Measurements from ENCODE around the gene FARSB. TPM values are rescaled to one million over a fixed set of nuclear protein-coding genes. Genes with fewer than 3 reads are reported as not detected.

The FARSB gene
- total RNA-seq, 3 donors from 2014 or later (not counting 1 experiment from before 2014, with no cell fraction given), result 8.6 to 10.7 (median 9.7) TPM

DNA sequence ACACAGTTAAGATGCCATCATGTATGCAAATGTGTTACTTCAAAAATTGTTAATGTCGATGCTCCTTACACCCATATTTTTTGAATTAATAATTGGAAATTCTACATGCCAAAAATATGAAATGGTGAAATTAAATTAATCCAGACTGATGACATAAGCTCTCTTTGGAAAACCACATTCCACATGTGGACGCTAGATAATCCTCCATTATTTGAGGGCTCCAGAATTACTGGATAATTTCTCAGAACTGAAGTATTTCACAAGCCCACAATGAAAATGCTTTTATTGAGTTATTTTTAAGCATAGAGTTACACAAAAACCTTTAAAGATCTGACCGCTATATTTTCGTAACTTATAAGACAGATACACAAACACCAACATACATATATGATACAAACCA, 47.8 kb downstream of the FARSB start:
- DNase-seq (no peak), ATAC-seq (no peak)
- peaks cover 31% of the 10 kb centered on the region for H3K36me3 ChIP-seq (ENCODE audit: control insufficient read depth, insufficient read depth, low read length)
- H3K27ac Mint-ChIP-seq, result no peak overlapping the region
- peaks cover 6% of the 10 kb centered on the region for H3K36me3 Mint-ChIP-seq
- H3K4me3 Mint-ChIP-seq, result no peak overlapping the region
- H3K9me3 Mint-ChIP-seq, result no peaks in the 10 kb centered on the region
- no peaks in the 10 kb centered on the region for H3K4me1 ChIP-seq (ENCODE audit: control insufficient read depth, insufficient read depth, low read length)
- no peaks in the 10 kb centered on the region for H3K27me3 Mint-ChIP-seq (ENCODE audit: low read depth in 2 of 2)
- H3K9me3 ChIP-seq (ENCODE audit: control insufficient read depth, insufficient read depth, low read length), result no peaks in the 10 kb centered on the region
- no peak overlapping the region for H3K4me3 ChIP-seq (ENCODE audit: low read length)
- intact Hi-C loops (cut with micrococcal nuclease), result no loop called here
- H3K27me3 ChIP-seq (ENCODE audit: control insufficient read depth, insufficient read depth, low read length), result no peaks in the 10 kb centered on the region
- H3K4me1 Mint-ChIP-seq, result no peaks in the 10 kb centered on the region
- 100% methylated on average over 1 of the region's 4 CpGs for WGBS (ENCODE audit: insufficient coverage)
- no peak overlapping the region for H3K27ac ChIP-seq (ENCODE audit: low read length)
- TF ChIP-seq, protein P1, sequence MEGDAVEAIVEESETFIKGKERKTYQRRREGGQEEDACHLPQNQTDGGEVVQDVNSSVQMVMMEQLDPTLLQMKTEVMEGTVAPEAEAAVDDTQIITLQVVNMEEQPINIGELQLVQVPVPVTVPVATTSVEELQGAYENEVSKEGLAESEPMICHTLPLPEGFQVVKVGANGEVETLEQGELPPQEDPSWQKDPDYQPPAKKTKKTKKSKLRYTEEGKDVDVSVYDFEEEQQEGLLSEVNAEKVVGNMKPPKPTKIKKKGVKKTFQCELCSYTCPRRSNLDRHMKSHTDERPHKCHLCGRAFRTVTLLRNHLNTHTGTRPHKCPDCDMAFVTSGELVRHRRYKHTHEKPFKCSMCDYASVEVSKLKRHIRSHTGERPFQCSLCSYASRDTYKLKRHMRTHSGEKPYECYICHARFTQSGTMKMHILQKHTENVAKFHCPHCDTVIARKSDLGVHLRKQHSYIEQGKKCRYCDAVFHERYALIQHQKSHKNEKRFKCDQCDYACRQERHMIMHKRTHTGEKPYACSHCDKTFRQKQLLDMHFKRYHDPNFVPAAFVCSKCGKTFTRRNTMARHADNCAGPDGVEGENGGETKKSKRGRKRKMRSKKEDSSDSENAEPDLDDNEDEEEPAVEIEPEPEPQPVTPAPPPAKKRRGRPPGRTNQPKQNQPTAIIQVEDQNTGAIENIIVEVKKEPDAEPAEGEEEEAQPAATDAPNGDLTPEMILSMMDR (IDR thresholded peaks at IDR 0.05), result no peak

GRCh38 chr2:222606306-222606705, 49.6 kb downstream of the FARSB start:
- H3K36me3 Mint-ChIP-seq, result peaks cover 6% of the 10 kb centered on the region
- no peaks in the 10 kb centered on the region for H3K9me3 Mint-ChIP-seq
- no peaks in the 10 kb centered on the region for H3K4me1 Mint-ChIP-seq
- H3K27me3 Mint-ChIP-seq (ENCODE audit: low read depth in 2 of 2), result no peaks in the 10 kb centered on the region
- 100% methylated on average over 2 of the region's 3 CpGs for WGBS (ENCODE audit: insufficient coverage)
- Histone ChIP-seq H3K27me3 (ENCODE audit: control insufficient read depth, insufficient read depth, low read length) (no peaks in the 10 kb centered on the region), H3K4me3 (ENCODE audit: low read length) (no peak overlapping the region), H3K9me3 (ENCODE audit: control insufficient read depth, insufficient read depth, low read length) (no peaks in the 10 kb centered on the region), H3K27ac (ENCODE audit: low read length) (no peak overlapping the region), H3K4me1 (ENCODE audit: control insufficient read depth, insufficient read depth, low read length) (no peaks in the 10 kb centered on the region), H3K36me3 (ENCODE audit: control insufficient read depth, insufficient read depth, low read length) (peaks cover 14% of the 10 kb centered on the region)
- intact Hi-C loops (cut with micrococcal nuclease), result no loop called here
- ATAC-seq, result no peak
- no peak overlapping the region for H3K4me3 Mint-ChIP-seq
- H3K27ac Mint-ChIP-seq, result peak overlapping the region in 1 of 2 donors; percentile 12
- TF ChIP-seq, protein P1 (IDR thresholded peaks at IDR 0.05), result no peak
- no peak for DNase-seq

GRCh38 chr2:222604749-222605515, 51.0 kb downstream of the FARSB start:
- ATAC-seq (no peak), DNase-seq (no peak)
- peaks cover 13% of the 10 kb centered on the region for H3K36me3 ChIP-seq (ENCODE audit: control insufficient read depth, insufficient read depth, low read length)
- peak overlapping the region in 1 of 2 donors; percentile 4 for H3K27ac Mint-ChIP-seq
- no peaks in the 10 kb centered on the region for H3K36me3 Mint-ChIP-seq
- H3K4me3 ChIP-seq (ENCODE audit: low read length), result no peak overlapping the region
- H3K27ac ChIP-seq (ENCODE audit: low read length), result no peak overlapping the region
- TF ChIP-seq, protein P1 (IDR thresholded peaks at IDR 0.05), result no peak
- H3K9me3 Mint-ChIP-seq, result no peaks in the 10 kb centered on the region
- H3K9me3 ChIP-seq (ENCODE audit: control insufficient read depth, insufficient read depth, low read length), result no peaks in the 10 kb centered on the region
- 95% methylated on average over 4 of the region's 5 CpGs for WGBS (ENCODE audit: insufficient coverage)
- intact Hi-C loops (cut with micrococcal nuclease), result no loop called here
- H3K27me3 Mint-ChIP-seq (ENCODE audit: low read depth in 2 of 2), result no peaks in the 10 kb centered on the region
- H3K4me1 ChIP-seq (ENCODE audit: control insufficient read depth, insufficient read depth, low read length), result no peaks in the 10 kb centered on the region
- H3K4me3 Mint-ChIP-seq, result no peak overlapping the region
- H3K27me3 ChIP-seq (ENCODE audit: control insufficient read depth, insufficient read depth, low read length), result no peaks in the 10 kb centered on the region
- H3K4me1 Mint-ChIP-seq, result no peaks in the 10 kb centered on the region

DNA sequence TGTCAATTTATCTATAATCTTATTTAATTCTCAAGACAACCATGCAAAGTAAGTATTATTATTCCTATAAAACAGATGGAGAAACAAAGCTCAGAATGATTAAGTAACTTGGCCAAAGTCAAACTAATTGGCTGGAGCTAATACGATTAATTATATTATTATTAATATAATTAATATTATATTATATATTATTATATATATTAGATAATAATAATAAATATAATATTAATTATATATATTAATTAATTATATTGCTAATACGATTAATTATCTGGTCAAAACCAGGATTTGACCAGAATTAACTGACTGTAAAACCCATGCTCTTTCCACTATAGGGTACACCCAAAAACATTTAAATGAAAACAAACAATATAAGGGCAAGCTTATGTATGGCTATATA, 52.4 kb downstream of the FARSB start:
- H3K9me3 Mint-ChIP-seq, result no peaks in the 10 kb centered on the region
- peaks cover 19% of the 10 kb centered on the region for H3K36me3 ChIP-seq (ENCODE audit: control insufficient read depth, insufficient read depth, low read length)
- WGBS (ENCODE audit: insufficient coverage), result no CpG with 5 or more reads among the region's 2 CpGs

More for the DNA sequence above, 52.4 kb downstream of the FARSB start:
- TF ChIP-seq, protein P1 (IDR thresholded peaks at IDR 0.05), result no peak
- Mint-ChIP-seq H3K4me3 (no peak overlapping the region), H3K4me1 (no peaks in the 10 kb centered on the region), H3K36me3 (no peaks in the 10 kb centered on the region), H3K27ac (no peak overlapping the region), H3K27me3 (ENCODE audit: low read depth in 2 of 2) (no peaks in the 10 kb centered on the region)
- no peak overlapping the region for H3K27ac ChIP-seq (ENCODE audit: low read length)
- no peaks in the 10 kb centered on the region for H3K4me1 ChIP-seq (ENCODE audit: control insufficient read depth, insufficient read depth, low read length)
- DNase-seq, result no peak
- no peaks in the 10 kb centered on the region for H3K27me3 ChIP-seq (ENCODE audit: control insufficient read depth, insufficient read depth, low read length)
- no peak overlapping the region for H3K4me3 ChIP-seq (ENCODE audit: low read length)
- intact Hi-C loops (cut with micrococcal nuclease), result no loop called here
- no peak for ATAC-seq
- H3K9me3 ChIP-seq (ENCODE audit: control insufficient read depth, insufficient read depth, low read length), result no peaks in the 10 kb centered on the region
